GM12878 (cell line): Measurements from ENCODE around the gene VPS52. TPM values are rescaled to one million over a fixed set of nuclear protein-coding genes. Genes with fewer than 3 reads are reported as not detected.

Source experiments
- ATAC-seq: fragments of 200-7000 bp; cut with Tn5 transposase; 3 replicates; pipeline ENCODE4 v1.9.1; 2020; ENCODE audit warnings: mild to moderate bottlenecking, moderate library complexity
- BruUV-seq: library from RNA; stranded (reverse); fragments of 400-500 nt; replicated peaks from 2 replicates; lab custom pipeline; 2021; lab: Mats Ljungman, UMichigan
- CTCF ChIA-PET: fragments of 300-600 bp; sonication (Branson Sonifier 250); formaldehyde crosslinking; extraction: SDS; loops from one replicate; lab custom pipeline; 2021; ENCODE audit warnings: inconsistent platforms; lab: Yijun Ruan, JAX
- POLR2A ChIA-PET: fragments of 350-600 bp; formaldehyde crosslinking; extraction: SDS; loops from one replicate; lab custom pipeline; 2021; ENCODE audit warnings: inconsistent platforms; lab: Charles Lee
- RAD21 ChIA-PET: fragments of 300-600 bp; sonication (Branson Sonifier 250); formaldehyde crosslinking; loops from one replicate; lab custom pipeline; 2023; ENCODE audit warnings: antibody characterized with exemption; ENCODE audit not compliant: unreplicated experiment; lab: Charles Lee
- SMC1A ChIA-PET: fragments of 300-600 bp; sonication (Branson Sonifier 250); formaldehyde crosslinking; loops from one replicate; lab custom pipeline; 2023; ENCODE audit not compliant: unreplicated experiment, uncharacterized antibody; lab: Charles Lee
- DNase-seq: peaks from one replicate; pipeline ENCODE4 v3.0.0-alpha.2; 2011; ENCODE audit warnings: low read depth, low spot score
- FAIRE-seq: peaks from 3 replicates; lab custom pipeline; 2011; peaks lifted over from hg19 to GRCh38; lab: Jason Lieb, UNC
- H2AFZ ChIP-seq: 2 replicates; pipeline ENCODE4 v1.6.0; 2011; ENCODE audit warnings: low read depth, low read length, control low read depth; ENCODE audit not compliant: control insufficient read depth
- H3K27ac ChIP-seq: 2 replicates; pipeline ENCODE4 v1.5.1; 2011; ENCODE audit warnings: control low read depth; ENCODE audit not compliant: control insufficient read depth, insufficient read depth
- H3K27me3 ChIP-seq, 2 experiments: replicated peaks in 1 of 2; 2 replicates each; pipeline versions ENCODE4 v1.6.0 to v1.6.1; 2011; ENCODE audit warnings: low read length in 1 of 2; ENCODE audit not compliant: control insufficient read depth in 2 of 2, insufficient read depth in 2 of 2
- H3K36me3 ChIP-seq, 2 experiments: 2 replicates each; pipeline ENCODE4 v1.5.1; 2011; ENCODE audit warnings: low read length in 1 of 2; ENCODE audit not compliant: control insufficient read depth in 2 of 2, insufficient read depth in 2 of 2
- H3K4me1 ChIP-seq: 2 replicates; pipeline ENCODE4 v1.6.1; 2011; ENCODE audit warnings: mild to moderate bottlenecking, low read length, moderate library complexity, mixed read lengths; ENCODE audit not compliant: control insufficient read depth, insufficient read depth
- H3K4me2 ChIP-seq: 2 replicates; pipeline ENCODE4 v1.6.0; 2011; ENCODE audit warnings: control low read depth; ENCODE audit not compliant: control insufficient read depth, insufficient read depth
- H3K4me3 ChIP-seq: fragments of 200-600 bp; sonication (generic); 2 replicates; pipeline ENCODE4 v1.5.1; 2016
- H3K79me2 ChIP-seq: 2 replicates; pipeline ENCODE4 v1.6.0; 2011; ENCODE audit warnings: low read length; ENCODE audit not compliant: control insufficient read depth, insufficient read depth
- H3K9ac ChIP-seq: 2 replicates; pipeline ENCODE4 v1.8.0; 2011; ENCODE audit warnings: low read length, control low read depth, mixed read lengths; ENCODE audit not compliant: control insufficient read depth, insufficient read depth
- H3K9me3 ChIP-seq: replicated peaks from 3 replicates; pipeline ENCODE4 v1.5.1; 2011; ENCODE audit warnings: mild to moderate bottlenecking, low read length; ENCODE audit not compliant: control insufficient read depth, insufficient read depth
- H4K20me1 ChIP-seq: 2 replicates; pipeline ENCODE4 v1.6.0; 2011; ENCODE audit not compliant: control insufficient read depth, insufficient read depth
- ASH2L ChIP-seq: fragments of 300-600, 200-600 bp; sonication (generic); IDR thresholded peaks from 2 replicates; pipeline ENCODE4 v1.6.1; 2017; ENCODE audit warnings: low read depth, mild to moderate bottlenecking, borderline replicate concordance
- ATF7 ChIP-seq: fragments of 450-650 bp; IDR thresholded peaks from 2 replicates; pipeline ENCODE4 v1.6.1; 2016; ENCODE audit warnings: low read depth, mild to moderate bottlenecking
- BCL11A ChIP-seq: IDR thresholded peaks from 2 replicates; pipeline ENCODE4 v1.6.1; 2011; ENCODE audit warnings: low read depth, low read length
- BHLHE40 ChIP-seq, 2 experiments: fragments of 450-650 bp in 1 of 2; IDR thresholded peaks; 2 replicates each; pipeline ENCODE4 v1.6.1; 2011 to 2017; ENCODE audit warnings: low read depth in 2 of 2, borderline replicate concordance in 1 of 2, improper control_type of control experiment in 1 of 2, low read length in 1 of 2, mild to moderate bottlenecking in 1 of 2
- CHD4 ChIP-seq: fragments of 200-600 bp; sonication (generic); IDR thresholded peaks from 2 replicates; pipeline ENCODE4 v1.6.1; 2016; ENCODE audit warnings: mild to moderate bottlenecking
- FOS ChIP-seq: IDR thresholded peaks from 3 replicates; pipeline ENCODE4 v1.6.1; 2011; ENCODE audit warnings: borderline replicate concordance; ENCODE audit not compliant: insufficient read length; ENCODE audit errors: extremely low read depth
- IKZF2 ChIP-seq, 2 experiments: fragments of 450-650 bp; IDR thresholded peaks; 2 replicates each; pipeline ENCODE4 v1.6.1; 2017; ENCODE audit warnings: mild to moderate bottlenecking in 2 of 2, moderate library complexity in 2 of 2
- JUNB ChIP-seq: IDR thresholded peaks from 2 replicates; pipeline ENCODE4 v1.6.1; 2016; ENCODE audit warnings: antibody characterized with exemption, mild to moderate bottlenecking
- NFIC ChIP-seq: IDR thresholded peaks from 2 replicates; pipeline ENCODE4 v1.6.1; 2012; ENCODE audit warnings: low read depth, mild to moderate bottlenecking, inconsistent platforms, low read length, moderate library complexity
- NR2C2 ChIP-seq: IDR thresholded peaks from 2 replicates; pipeline ENCODE4 v1.6.1; 2011; ENCODE audit warnings: borderline replicate concordance, low read depth; ENCODE audit not compliant: control insufficient read depth, insufficient read length
- PAX5 ChIP-seq: IDR thresholded peaks from 2 replicates; pipeline ENCODE4 v1.6.1; 2011; ENCODE audit warnings: low read depth, low read length, borderline replicate concordance
- SMC3 ChIP-seq: IDR thresholded peaks from 2 replicates; pipeline ENCODE4 v1.6.1; 2011; ENCODE audit warnings: low read length, improper control_type of control experiment, borderline replicate concordance
- SPI1 ChIP-seq: IDR thresholded peaks from 2 replicates; pipeline ENCODE4 v1.6.1; 2011; ENCODE audit warnings: low read depth, mild to moderate bottlenecking, low read length, moderate library complexity, borderline replicate concordance; ENCODE audit not compliant: insufficient read depth
- SUPT20H ChIP-seq: IDR thresholded peaks from 2 replicates; pipeline ENCODE4 v1.6.1; 2011; ENCODE audit warnings: low read depth, mild to moderate bottlenecking, low read length, moderate library complexity, borderline replicate concordance; ENCODE audit not compliant: control insufficient read depth
- TARDBP ChIP-seq: IDR thresholded peaks from 2 replicates; pipeline ENCODE4 v1.6.1; 2016; ENCODE audit warnings: borderline replicate concordance
- WRNIP1 ChIP-seq: IDR thresholded peaks from 2 replicates; pipeline ENCODE4 v1.6.1; 2011; ENCODE audit warnings: low read depth, low read length, improper control_type of control experiment, borderline replicate concordance
- ZNF24 ChIP-seq: fragments of 450-650 bp; IDR thresholded peaks from 2 replicates; pipeline ENCODE4 v1.6.1; 2017; ENCODE audit warnings: antibody characterized with exemption, mild to moderate bottlenecking
- WGBS: methylation state at CpG from one replicate; pipeline ENCODE4 v1.1.6; 2016; ENCODE audit warnings: low lambda C conversion rate; ENCODE audit not compliant: insufficient replicate concordance, insufficient coverage; ENCODE audit errors: missing lambda C conversion rate; 5-methylcytosine and 5-hydroxymethylcytosine counted together
- in situ Hi-C: fragments of 300-500 bp; cut with MboI; formaldehyde crosslinking; loops from 9 replicates; pipeline ENCODE4 v1.14.3; 2018; ENCODE audit warnings: mixed read lengths
- intact Hi-C: fragments of 100-400 bp; cut with micrococcal nuclease; formaldehyde crosslinking; loops from one replicate; pipeline ENCODE4 v1.14.2; 2022; ENCODE audit not compliant: unreplicated experiment
- polyA plus RNA-seq, 11 experiments: library from polyadenylated mRNA; depleted of rRNA in 4 of 11; unstranded in 6 of 11; stranded (reverse) in 5 of 11; fragments of >200 nt; fragmentation: Nextera tagmentation in 4 of 11; fragmentation: Illumina TruSeq in 1 of 11; extraction: Ambion mirVana in 4 of 11; extraction: Trizol in 1 of 11; gene quantifications; 1 replicate in 1 of 11; 2 replicates in 10 of 11; pipeline versions ENCODE4 v1.2.1 to v1.2.3, GENCODE V29; 2011 to 2016; ENCODE audit warnings: inconsistent platforms in 2 of 11, missing spikeins in 2 of 11, low read depth in 1 of 11
- total RNA-seq, 4 experiments: library from RNA; depleted of rRNA in 3 of 4; stranded (reverse); fragments of >200 nt in 3 of 4; fragmentation: Illumina TruSeq in 1 of 4; extraction: Trizol in 1 of 4; gene quantifications; 2 replicates each; pipeline versions ENCODE4 v1.2.1 to v1.2.3, GENCODE V29; 2013 to 2021

The VPS52 gene
- total and polyA plus RNA-seq, 10 of the 15 experiments (the other 5 are each of a cell fraction or from before 2014, with no cell fraction given): 11.3 to 52.7 (median 36.7) TPM

DNA sequence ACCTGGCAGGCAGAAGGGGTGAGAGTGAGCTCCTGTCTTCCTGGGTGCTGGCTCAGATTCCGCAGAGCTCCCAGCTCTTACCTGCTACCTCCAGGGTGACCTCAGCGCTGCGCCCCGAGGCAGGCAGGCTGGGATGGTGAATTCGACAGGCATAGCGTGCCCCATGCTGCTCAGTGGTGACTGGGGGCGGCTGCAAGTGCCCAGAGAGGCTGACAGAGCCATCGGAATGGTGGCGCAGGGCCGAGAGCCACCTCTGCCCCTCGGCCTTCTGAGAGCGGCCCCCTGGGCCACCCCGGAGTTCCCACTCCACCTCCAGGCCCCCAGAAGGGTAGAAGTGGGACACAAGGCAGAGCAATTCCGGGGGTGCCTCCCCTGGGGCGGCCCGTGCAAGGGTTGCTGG, 32.5 kb upstream of the VPS52 start:
- no peaks in the 10 kb centered on the region for H3K9me3 ChIP-seq
- DNase-seq: no peak
- TF ChIP-seq SUPT20H (no peak), SPI1 (no peak), PAX5 (no peak), CHD4 (no peak), SMC3 (no peak), IKZF2 (IDR thresholded peaks at IDR 0.05) (no peak), NR2C2 (no peak), ZNF24 (no peak), NFIC (no peak), JUNB (no peak), TARDBP (no peak), ATF7 (no peak), BCL11A (no peak), FOS (no peak), BHLHE40 (IDR thresholded peaks at IDR 0.05; ENCODE audit: borderline replicate concordance in 1 of 2, low read depth in 2 of 2, low read length in 1 of 2) (no peak), WRNIP1 (no peak), ASH2L (no peak)
- no peak for FAIRE-seq
- peaks cover 5% of the 10 kb centered on the region; the same call in 1 of the 2 replicates for H4K20me1 ChIP-seq
- ChIA-PET SMC1A (no interaction called here), POLR2A (no interaction called here), RAD21 (interaction anchor here (0.9 kb wide), 1 partner anchor 9 kb away, joined by 3 read pairs; no protein-coding TSS in a partner anchor), CTCF (no interaction called here)
- no peak overlapping the region for H3K9ac ChIP-seq
- H3K79me2 ChIP-seq: peaks cover 19% of the 10 kb centered on the region
- WGBS: 93% methylated on average over 16 of the region's 16 CpGs
- peaks cover 4% of the 10 kb centered on the region; the same call in 1 of the 2 replicates for H3K4me1 ChIP-seq
- H2AFZ ChIP-seq: no peak overlapping the region
- intact Hi-C loops (no loop called here), in situ Hi-C loops (no loop called here)
- no peaks in the 10 kb centered on the region for H3K27me3 ChIP-seq
- no peak overlapping the region for H3K4me2 ChIP-seq
- no peak for ATAC-seq
- no TSS peak for BruUV-seq
- H3K27ac ChIP-seq: no peak overlapping the region
- no peak overlapping the region for H3K4me3 ChIP-seq
- peaks cover 19 to 24% of the 10 kb centered on the region in 2 experiments for H3K36me3 ChIP-seq
